GM23338 (cell line): ENCODE results near the gene LARP7. TPM values are rescaled to one million over a fixed set of nuclear protein-coding genes. Genes with fewer than 3 reads are reported as not detected.

ENCODE experiments used
- ATAC-seq: fragments of 200-7000 bp; cut with Tn5 transposase; 3 replicates; pipeline ENCODE4 v1.9.1; 2020
- DNase-seq: peaks from one replicate; pipeline ENCODE4 v3.0.0-alpha.2; 2015; ENCODE audit warnings: low spot score
- H2AFZ ChIP-seq: fragments of 200-600 bp; sonication (generic); 2 replicates; pipeline ENCODE4 v1.8.0; 2016; ENCODE audit warnings: antibody characterized with exemption, mild to moderate bottlenecking, moderate library complexity
- H3F3A ChIP-seq: fragments of 200-600 bp; sonication (generic); replicated peaks from 2 replicates; pipeline ENCODE4 v1.8.0; 2017; ENCODE audit warnings: antibody characterized with exemption, mixed run types, low read depth
- H3K27ac ChIP-seq: fragments of 200-600 bp; sonication (generic); 2 replicates; pipeline ENCODE4 v1.6.1; 2016; ENCODE audit warnings: low read depth
- H3K27me3 ChIP-seq: fragments of 200-600 bp; sonication (generic); 2 replicates; pipeline ENCODE4 v1.8.0; 2016; ENCODE audit warnings: mild to moderate bottlenecking, mixed run types, moderate library complexity; ENCODE audit not compliant: insufficient read depth
- H3K36me3 ChIP-seq: fragments of 200-600 bp; sonication (generic); 2 replicates; pipeline ENCODE4 v1.8.0; 2016; ENCODE audit warnings: mild to moderate bottlenecking; ENCODE audit not compliant: insufficient read depth
- H3K4me1 ChIP-seq: fragments of 200-600 bp; sonication (generic); 2 replicates; pipeline ENCODE4 v1.8.0; 2016; ENCODE audit warnings: mild to moderate bottlenecking, moderate library complexity; ENCODE audit not compliant: insufficient read depth
- H3K4me2 ChIP-seq: fragments of 200-600 bp; sonication (generic); 2 replicates; pipeline ENCODE4 v1.7.1; 2017; ENCODE audit warnings: mixed run types
- H3K4me3 ChIP-seq: fragments of 200-600 bp; sonication (generic); 2 replicates; pipeline ENCODE4 v1.6.1; 2016; ENCODE audit warnings: mixed run types
- H3K79me2 ChIP-seq: fragments of 200-600 bp; sonication (generic); replicated peaks from 2 replicates; pipeline ENCODE4 v1.8.0; 2017; ENCODE audit warnings: mild to moderate bottlenecking; ENCODE audit not compliant: insufficient read depth
- H3K9me2 ChIP-seq: fragments of 200-600 bp; sonication (generic); 2 replicates; pipeline ENCODE4 v1.8.0; 2017; ENCODE audit not compliant: insufficient read depth
- H4K20me1 ChIP-seq: fragments of 200-600 bp; sonication (generic); replicated peaks from 2 replicates; pipeline ENCODE4 v1.8.0; 2017; ENCODE audit warnings: mild to moderate bottlenecking; ENCODE audit not compliant: insufficient read depth
- H3K27ac Mint-ChIP-seq: 2 replicates; pipeline ENCODE4 v1.8.0; 2020; ENCODE audit warnings: inconsistent platforms, mild to moderate bottlenecking, moderate library complexity, mixed read lengths
- H3K27me3 Mint-ChIP-seq: 3 replicates; pipeline ENCODE4 v1.8.0; 2022; ENCODE audit warnings: low read depth, mild to moderate bottlenecking, moderate library complexity, mixed read lengths, inconsistent platforms; ENCODE audit not compliant: insufficient read depth, poor library complexity
- H3K36me3 Mint-ChIP-seq: 3 replicates; pipeline ENCODE4 v1.8.0; 2021; ENCODE audit warnings: low read depth, mild to moderate bottlenecking, inconsistent platforms, moderate library complexity, mixed read lengths
- H3K4me1 Mint-ChIP-seq: 3 replicates; pipeline ENCODE4 v1.8.0; 2020; ENCODE audit warnings: mild to moderate bottlenecking, inconsistent platforms, mixed read lengths
- H3K4me3 Mint-ChIP-seq: 3 replicates; pipeline ENCODE4 v1.8.0; 2021; ENCODE audit warnings: moderate library complexity, mild to moderate bottlenecking, inconsistent platforms, mixed read lengths
- H3K9me3 Mint-ChIP-seq: 3 replicates; pipeline ENCODE4 v1.8.0; 2020; ENCODE audit warnings: moderate library complexity, mild to moderate bottlenecking, inconsistent platforms, mixed read lengths
- CREB1 ChIP-seq: fragments of 250-450 bp; sonication (Bioruptor Pico); IDR thresholded peaks from 2 replicates; pipeline ENCODE4 v1.5.0; 2020; ENCODE audit warnings: low read depth, mild to moderate bottlenecking, moderate library complexity
- CTCF ChIP-seq, 2 experiments: fragments of 200-600 bp in 1 of 2; sonication (generic) in 1 of 2; conservative IDR thresholded peaks; 2 replicates each; pipeline versions ENCODE4 v1.5.1 to v1.6.1; 2016 to 2017; ENCODE audit warnings: antibody characterized with exemption in 2 of 2, low read depth in 2 of 2, mild to moderate bottlenecking in 2 of 2, moderate library complexity in 1 of 2
- ETS1 ChIP-seq: IDR thresholded peaks from 2 replicates; pipeline ENCODE4 v1.6.1; 2016; ENCODE audit warnings: antibody characterized with exemption
- EZH2 ChIP-seq: fragments of 200-600 bp; sonication (generic); IDR thresholded peaks from one replicate; pipeline ENCODE4 v1.8.0; 2017; ENCODE audit warnings: antibody characterized with exemption, mild to moderate bottlenecking, low read depth; ENCODE audit not compliant: unreplicated experiment
- EZH2phosphoT487 ChIP-seq: fragments of 200-600 bp; sonication (generic); IDR thresholded peaks from one replicate; pipeline ENCODE4 v1.8.1; 2018; ENCODE audit warnings: antibody characterized with exemption; ENCODE audit not compliant: unreplicated experiment
- JUNB ChIP-seq: IDR thresholded peaks from one replicate; pipeline ENCODE4 v1.6.1; 2016; ENCODE audit warnings: antibody characterized with exemption; ENCODE audit not compliant: unreplicated experiment
- POLR2AphosphoS5 ChIP-seq: IDR thresholded peaks from 2 replicates; pipeline ENCODE4 v1.6.1; 2016; ENCODE audit warnings: antibody characterized with exemption, low read depth
- STAT1 ChIP-seq: IDR thresholded peaks from one replicate; pipeline ENCODE4 v1.6.1; 2016; ENCODE audit warnings: antibody characterized with exemption; ENCODE audit not compliant: unreplicated experiment
- ZNF114 ChIP-seq: fragments of 250-450 bp; sonication (Bioruptor Pico); IDR thresholded peaks from 2 replicates; pipeline ENCODE4 v1.5.0; 2020; ENCODE audit warnings: mild to moderate bottlenecking, moderate library complexity
- ZNF331 ChIP-seq: fragments of 250-450 bp; sonication (Bioruptor Pico); IDR thresholded peaks from 2 replicates; pipeline ENCODE4 v1.5.0; 2020; ENCODE audit warnings: low read depth, mild to moderate bottlenecking, moderate library complexity
- polyA plus RNA-seq: library from polyadenylated mRNA; unstranded; fragments of >200 nt; fragmentation: Nextera tagmentation; extraction: Ambion mirVana; gene quantifications from 2 replicates; pipeline ENCODE4 v1.2.1, GENCODE V29; 2016
- total RNA-seq: library from RNA; depleted of rRNA; stranded (reverse); fragments of >200 nt; shearing (Covaris generic); gene quantifications from 2 replicates; pipeline ENCODE4 v1.2.3, GENCODE V29; 2014
- TF ChIP-seq, protein P1 (sequence below): fragments of 250-450 bp; sonication (Bioruptor Pico); IDR thresholded peaks from 2 replicates; pipeline ENCODE4 v1.5.0; 2020; ENCODE audit warnings: mild to moderate bottlenecking, moderate library complexity

LARP7 gene
- total and polyA plus RNA-seq, 2 experiments from 2014 or later: 25.8 to 157 TPM

DNA sequence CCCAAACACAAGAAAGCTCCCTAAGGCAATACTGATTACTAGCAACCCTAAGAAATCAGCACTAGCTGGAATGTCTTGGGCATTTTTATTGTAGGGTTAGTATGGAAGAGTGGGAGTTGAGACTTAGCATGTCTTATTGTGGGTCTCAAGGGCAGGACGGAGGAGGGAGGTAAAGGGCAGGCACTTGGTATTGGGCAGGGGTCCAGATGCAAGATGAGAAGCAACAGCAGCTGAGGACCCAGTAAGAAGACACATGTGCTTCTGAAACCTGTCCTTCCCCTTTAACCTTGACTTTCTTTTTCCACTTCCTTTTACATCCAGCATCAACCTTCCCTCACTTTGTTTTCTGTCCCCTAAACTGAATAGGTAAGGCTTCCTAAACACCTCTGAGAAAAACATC lies 37.4 kb downstream of the LARP7 start (continued):
- TF ChIP-seq POLR2AphosphoS5 (no peak), ZNF331 (CRISPR knock-in tag) (no peak), CTCF (conservative IDR thresholded peaks at IDR 0.05; ENCODE audit: low read depth in 2 of 2) (no peak), STAT1 (no peak), ETS1 (no peak), CREB1 (CRISPR knock-in tag) (no peak), EZH2phosphoT487 (no peak)

DNA sequence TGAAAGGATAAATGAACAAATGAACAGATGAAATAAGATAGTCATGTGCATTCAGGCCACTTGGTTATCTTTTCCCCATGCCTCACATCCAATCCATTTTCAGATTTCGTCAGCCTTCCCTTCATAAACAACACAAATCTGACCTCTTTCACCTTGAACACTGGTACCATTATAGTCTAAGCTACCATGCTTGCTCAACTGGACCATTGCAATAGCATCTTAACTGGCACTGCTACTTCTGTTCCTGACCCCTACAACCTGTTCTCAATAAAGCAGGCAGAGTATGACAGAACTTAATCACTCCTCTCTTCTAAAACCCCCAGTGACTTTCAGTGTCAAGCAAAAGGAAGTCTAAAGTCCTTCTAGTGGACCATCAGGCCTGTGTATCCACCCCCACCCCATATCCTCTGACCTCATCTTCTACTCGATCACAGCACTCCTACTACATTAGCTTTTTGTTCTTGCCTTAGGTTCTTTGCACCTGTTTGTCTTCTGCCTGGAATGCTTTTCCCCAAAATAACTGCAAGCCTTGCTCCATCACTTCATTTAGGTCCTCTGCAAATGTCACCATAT lies 40.7 kb downstream of the LARP7 start:
- Histone ChIP-seq H3K4me1 (peaks cover 10% of the 10 kb centered on the region), H3K79me2 (no peaks in the 10 kb centered on the region), H3K27me3 (no peaks in the 10 kb centered on the region), H3F3A (no peaks in the 10 kb centered on the region), H3K36me3 (no peaks in the 10 kb centered on the region), H3K4me2 (no peak overlapping the region), H2AFZ (0 out of 2 replicates have a peak overlapping the region, but pooled peaks have one; percentile 47), H3K27ac (no peak overlapping the region), H3K4me3 (no peak overlapping the region), H4K20me1 (no peaks in the 10 kb centered on the region), H3K9me2 (no peaks in the 10 kb centered on the region)
- ATAC-seq: no peak
- H3K4me1 Mint-ChIP-seq: peaks cover 16% of the 10 kb centered on the region
- no peak for DNase-seq
- H3K27ac Mint-ChIP-seq: no peak overlapping the region
- no peaks in the 10 kb centered on the region for H3K9me3 Mint-ChIP-seq
- H3K36me3 Mint-ChIP-seq: no peaks in the 10 kb centered on the region
- H3K4me3 Mint-ChIP-seq: no peak overlapping the region
- peaks cover 2% of the 10 kb centered on the region for H3K27me3 Mint-ChIP-seq
- no peak for TF ChIP-seq CREB1 (CRISPR knock-in tag)
- TF ChIP-seq, protein P1, sequence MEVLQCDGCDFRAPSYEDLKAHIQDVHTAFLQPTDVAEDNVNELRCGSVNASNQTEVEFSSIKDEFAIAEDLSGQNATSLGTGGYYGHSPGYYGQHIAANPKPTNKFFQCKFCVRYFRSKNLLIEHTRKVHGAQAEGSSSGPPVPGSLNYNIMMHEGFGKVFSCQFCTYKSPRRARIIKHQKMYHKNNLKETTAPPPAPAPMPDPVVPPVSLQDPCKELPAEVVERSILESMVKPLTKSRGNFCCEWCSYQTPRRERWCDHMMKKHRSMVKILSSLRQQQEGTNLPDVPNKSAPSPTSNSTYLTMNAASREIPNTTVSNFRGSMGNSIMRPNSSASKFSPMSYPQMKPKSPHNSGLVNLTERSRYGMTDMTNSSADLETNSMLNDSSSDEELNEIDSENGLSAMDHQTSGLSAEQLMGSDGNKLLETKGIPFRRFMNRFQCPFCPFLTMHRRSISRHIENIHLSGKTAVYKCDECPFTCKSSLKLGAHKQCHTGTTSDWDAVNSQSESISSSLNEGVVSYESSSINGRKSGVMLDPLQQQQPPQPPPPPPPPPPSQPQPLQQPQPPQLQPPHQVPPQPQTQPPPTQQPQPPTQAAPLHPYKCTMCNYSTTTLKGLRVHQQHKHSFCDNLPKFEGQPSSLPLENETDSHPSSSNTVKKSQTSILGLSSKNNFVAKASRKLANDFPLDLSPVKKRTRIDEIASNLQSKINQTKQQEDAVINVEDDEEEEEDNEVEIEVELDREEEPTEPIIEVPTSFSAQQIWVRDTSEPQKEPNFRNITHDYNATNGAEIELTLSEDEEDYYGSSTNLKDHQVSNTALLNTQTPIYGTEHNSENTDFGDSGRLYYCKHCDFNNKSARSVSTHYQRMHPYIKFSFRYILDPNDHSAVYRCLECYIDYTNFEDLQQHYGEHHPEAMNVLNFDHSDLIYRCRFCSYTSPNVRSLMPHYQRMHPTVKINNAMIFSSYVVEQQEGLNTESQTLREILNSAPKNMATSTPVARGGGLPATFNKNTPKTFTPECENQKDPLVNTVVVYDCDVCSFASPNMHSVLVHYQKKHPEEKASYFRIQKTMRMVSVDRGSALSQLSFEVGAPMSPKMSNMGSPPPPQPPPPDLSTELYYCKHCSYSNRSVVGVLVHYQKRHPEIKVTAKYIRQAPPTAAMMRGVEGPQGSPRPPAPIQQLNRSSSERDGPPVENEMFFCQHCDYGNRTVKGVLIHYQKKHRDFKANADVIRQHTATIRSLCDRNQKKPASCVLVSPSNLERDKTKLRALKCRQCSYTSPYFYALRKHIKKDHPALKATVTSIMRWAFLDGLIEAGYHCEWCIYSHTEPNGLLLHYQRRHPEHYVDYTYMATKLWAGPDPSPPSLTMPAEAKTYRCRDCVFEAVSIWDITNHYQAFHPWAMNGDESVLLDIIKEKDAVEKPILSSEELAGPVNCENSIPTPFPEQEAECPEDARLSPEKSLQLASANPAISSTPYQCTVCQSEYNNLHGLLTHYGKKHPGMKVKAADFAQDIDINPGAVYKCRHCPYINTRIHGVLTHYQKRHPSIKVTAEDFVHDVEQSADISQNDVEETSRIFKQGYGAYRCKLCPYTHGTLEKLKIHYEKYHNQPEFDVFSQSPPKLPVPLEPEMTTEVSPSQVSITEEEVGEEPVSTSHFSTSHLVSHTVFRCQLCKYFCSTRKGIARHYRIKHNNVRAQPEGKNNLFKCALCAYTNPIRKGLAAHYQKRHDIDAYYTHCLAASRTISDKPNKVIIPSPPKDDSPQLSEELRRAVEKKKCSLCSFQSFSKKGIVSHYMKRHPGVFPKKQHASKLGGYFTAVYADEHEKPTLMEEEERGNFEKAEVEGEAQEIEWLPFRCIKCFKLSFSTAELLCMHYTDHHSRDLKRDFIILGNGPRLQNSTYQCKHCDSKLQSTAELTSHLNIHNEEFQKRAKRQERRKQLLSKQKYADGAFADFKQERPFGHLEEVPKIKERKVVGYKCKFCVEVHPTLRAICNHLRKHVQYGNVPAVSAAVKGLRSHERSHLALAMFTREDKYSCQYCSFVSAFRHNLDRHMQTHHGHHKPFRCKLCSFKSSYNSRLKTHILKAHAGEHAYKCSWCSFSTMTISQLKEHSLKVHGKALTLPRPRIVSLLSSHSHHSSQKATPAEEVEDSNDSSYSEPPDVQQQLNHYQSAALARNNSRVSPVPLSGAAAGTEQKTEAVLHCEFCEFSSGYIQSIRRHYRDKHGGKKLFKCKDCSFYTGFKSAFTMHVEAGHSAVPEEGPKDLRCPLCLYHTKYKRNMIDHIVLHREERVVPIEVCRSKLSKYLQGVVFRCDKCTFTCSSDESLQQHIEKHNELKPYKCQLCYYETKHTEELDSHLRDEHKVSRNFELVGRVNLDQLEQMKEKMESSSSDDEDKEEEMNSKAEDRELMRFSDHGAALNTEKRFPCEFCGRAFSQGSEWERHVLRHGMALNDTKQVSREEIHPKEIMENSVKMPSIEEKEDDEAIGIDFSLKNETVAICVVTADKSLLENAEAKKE (CRISPR knock-in tag): no peak
- no peak for TF ChIP-seq POLR2AphosphoS5
- no peak for TF ChIP-seq ZNF114 (CRISPR knock-in tag)
- TF ChIP-seq JUNB: no peak
- TF ChIP-seq CTCF (conservative IDR thresholded peaks at IDR 0.05; ENCODE audit: low read depth in 2 of 2): no peak
- TF ChIP-seq EZH2: no peak
- TF ChIP-seq ZNF331 (CRISPR knock-in tag): no peak
